Large intestine (tissue), 1 donor: ENCODE data around the gene BRI3. TPM values are rescaled to one million over a fixed set of nuclear protein-coding genes. Genes with fewer than 3 reads are reported as not detected.

Experiments
- polyA plus RNA-seq: library from polyadenylated mRNA; unstranded; fragments of 120-200 nt; gene quantifications from one replicate; pipeline ENCODE4 v1.2.1, GENCODE V29; 2013

Gene BRI3
- polyA plus RNA-seq, 1 donor, result 207 TPM

Other genes with a start within 250 kb of the BRI3 start
- gene LMTK2, start 174.8 kb upstream of the BRI3 start, polyA plus RNA-seq, result 19.4 TPM
- 0.60 TPM for gene BHLHA15, start 70.2 kb upstream of the BRI3 start, polyA plus RNA-seq
- 15.1 TPM for gene TECPR1, start 29.5 kb upstream of the BRI3 start, polyA plus RNA-seq
- gene BAIAP2L1, start 119.4 kb downstream of the BRI3 start, polyA plus RNA-seq, result 30.3 TPM